HCT116 (cell line): Measurements from ENCODE around the gene CYP3A4. TPM values are rescaled to one million over a fixed set of nuclear protein-coding genes. Genes with fewer than 3 reads are reported as not detected.

Experiments used
- ATAC-seq: fragments of 200-7000 bp; cut with Tn5 transposase; 2 replicates; pipeline ENCODE4 v1.9.1; 2020; ENCODE audit warnings: mild to moderate bottlenecking, moderate library complexity
- Bru-seq: library from RNA; stranded (reverse); fragments of 400-500 nt; gene quantifications from one replicate; lab custom pipeline; 2021; lab: Mats Ljungman, UMichigan
- BruChase-seq, 2 experiments: library from RNA; stranded (reverse); fragments of 400-500 nt; gene quantifications; one replicate each; lab custom pipeline; 2021; lab: Mats Ljungman, UMichigan
- BruUV-seq: library from RNA; stranded (reverse); fragments of 400-500 nt; replicated peaks from 2 replicates; lab custom pipeline; 2021; lab: Mats Ljungman, UMichigan
- CTCF ChIA-PET: fragments of 300-600 bp; sonication (Branson Sonifier 250); formaldehyde crosslinking; loops from one replicate; lab custom pipeline; 2021; ENCODE audit warnings: antibody characterized with exemption; lab: Charles Lee
- POLR2A ChIA-PET: fragments of 300-600, 350-600 bp; sonication (Branson Sonifier 250); formaldehyde crosslinking; loops from one replicate; lab custom pipeline; 2021; ENCODE audit warnings: antibody characterized with exemption; lab: Charles Lee
- RAD21 ChIA-PET, 2 experiments: fragments of 300-600 bp; sonication (Branson Sonifier 250); formaldehyde crosslinking; loops; one replicate each; lab custom pipeline; 2023; ENCODE audit warnings: low total read pairs in 2 of 2; ENCODE audit not compliant: uncharacterized antibody in 2 of 2, unreplicated experiment in 2 of 2, low non-redundant PET in 1 of 2; lab: Charles Lee
- DNase-seq: peaks from one replicate; pipeline ENCODE4 v3.0.0-alpha.2; 2010; ENCODE audit warnings: low read depth, low spot score
- H2AFZ ChIP-seq: fragments of 200-600 bp; shearing (Covaris generic), sonication (generic); 2 replicates; pipeline ENCODE4 v1.6.1; 2017; ENCODE audit warnings: low read depth, mixed run types, mixed read lengths, antibody characterized with exemption, low read length; ENCODE audit not compliant: poor library complexity, severe bottlenecking
- H3K27ac ChIP-seq: 2 replicates; pipeline ENCODE4 v1.5.1; 2012; ENCODE audit warnings: low read depth, low read length
- H3K27me3 ChIP-seq: fragments of 200-600 bp; sonication (generic); 2 replicates; pipeline ENCODE4 v1.6.1; 2016; ENCODE audit warnings: mixed run types, low read length, mixed read lengths; ENCODE audit not compliant: insufficient read depth
- H3K36me3 ChIP-seq, 2 experiments: fragments of 200-500 bp in 1 of 2; fragments of 200-600 bp in 1 of 2; sonication (Bioruptor generic) in 1 of 2; sonication (generic) in 1 of 2; 2 replicates each; pipeline versions ENCODE4 v1.5.1 to v1.6.1; 2014 to 2016; ENCODE audit warnings: low read length in 2 of 2, inconsistent platforms in 1 of 2, mixed read lengths in 1 of 2, mixed run types in 1 of 2; ENCODE audit not compliant: insufficient read depth in 2 of 2, control insufficient read depth in 1 of 2
- H3K4me1 ChIP-seq, 2 experiments: fragments of 200-600 bp in 1 of 2; sonication (generic) in 1 of 2; 2 replicates each; pipeline versions ENCODE4 v1.5.1 to v1.6.1; 2012 to 2017; ENCODE audit warnings: low read length in 2 of 2, inconsistent platforms in 1 of 2, mild to moderate bottlenecking in 1 of 2, mixed read lengths in 1 of 2, mixed run types in 1 of 2, moderate library complexity in 1 of 2; ENCODE audit not compliant: insufficient read depth in 2 of 2, control insufficient read depth in 1 of 2
- H3K4me2 ChIP-seq: fragments of 200-600 bp; sonication (generic); 2 replicates; pipeline ENCODE4 v1.6.1; 2017; ENCODE audit warnings: mixed run types, low read length, mixed read lengths
- H3K4me3 ChIP-seq, 2 experiments: fragments of 200-600 bp in 1 of 2; sonication (generic) in 1 of 2; replicated peaks in 1 of 2; 2 replicates each; pipeline ENCODE4 v1.5.1; 2011 to 2016; ENCODE audit warnings: low read length in 2 of 2, control low read depth in 1 of 2, low read depth in 1 of 2, mild to moderate bottlenecking in 1 of 2, mixed read lengths in 1 of 2, mixed run types in 1 of 2
- H3K79me2 ChIP-seq: fragments of 200-600 bp; sonication (generic); 2 replicates; pipeline ENCODE4 v1.6.1; 2017; ENCODE audit warnings: mild to moderate bottlenecking, mixed run types, low read length, moderate library complexity, mixed read lengths; ENCODE audit not compliant: insufficient read depth
- H3K9ac ChIP-seq: fragments of 200-600 bp; sonication (generic); 2 replicates; pipeline ENCODE4 v1.6.1; 2016; ENCODE audit warnings: low read length, mixed read lengths
- H3K9me2 ChIP-seq: fragments of 200-600 bp; sonication (generic), shearing (Covaris generic); 2 replicates; pipeline ENCODE4 v1.6.1; 2017; ENCODE audit warnings: mixed run types, mild to moderate bottlenecking, moderate library complexity; ENCODE audit not compliant: insufficient read depth
- H3K9me3 ChIP-seq, 2 experiments: fragments of 200-500 bp in 1 of 2; fragments of 200-600 bp in 1 of 2; sonication (Bioruptor generic) in 1 of 2; sonication (generic) in 1 of 2; 2 replicates each; pipeline ENCODE4 v1.6.1; 2014 to 2017; ENCODE audit warnings: low read length in 2 of 2, mixed read lengths in 2 of 2, inconsistent platforms in 1 of 2, low read depth in 1 of 2, mild to moderate bottlenecking in 1 of 2, mixed run types in 1 of 2, moderate library complexity in 1 of 2; ENCODE audit not compliant: control insufficient read depth in 1 of 2, insufficient read depth in 1 of 2
- H4K20me1 ChIP-seq: fragments of 200-600 bp; sonication (generic), shearing (Covaris generic); 2 replicates; pipeline ENCODE4 v1.6.1; 2017; ENCODE audit warnings: mixed run types, mild to moderate bottlenecking, moderate library complexity; ENCODE audit not compliant: insufficient read depth
- ATF3 ChIP-seq: IDR thresholded peaks from 2 replicates; pipeline ENCODE4 v1.6.1; 2012
- CBX3 ChIP-seq: IDR thresholded peaks from 2 replicates; pipeline ENCODE4 v1.6.1; 2012; ENCODE audit warnings: low read depth
- CTCF ChIP-seq, 3 experiments: fragments of 200-600 bp in 1 of 3; sonication (generic) in 1 of 3; IDR thresholded peaks in 2 of 3; conservative IDR thresholded peaks in 1 of 3; 2 replicates each; pipeline ENCODE4 v1.5.1; 2012 to 2017; ENCODE audit warnings: low read depth in 2 of 3, low read length in 2 of 3, antibody characterized with exemption in 1 of 3, borderline replicate concordance in 1 of 3, control low read depth in 1 of 3, mild to moderate bottlenecking in 1 of 3, mixed read lengths in 1 of 3, mixed run types in 1 of 3, moderate library complexity in 1 of 3; ENCODE audit not compliant: insufficient read depth in 1 of 3
- EZH2 ChIP-seq: fragments of 200-600 bp; sonication (generic); IDR thresholded peaks from 2 replicates; pipeline ENCODE4 v1.6.1; 2017; ENCODE audit warnings: antibody characterized with exemption, mixed run types
- EZH2phosphoT487 ChIP-seq: fragments of 200-600 bp; IDR thresholded peaks from 2 replicates; pipeline ENCODE4 v1.6.1; 2018; ENCODE audit warnings: antibody characterized with exemption, borderline replicate concordance
- FOSL1 ChIP-seq: IDR thresholded peaks from 2 replicates; pipeline ENCODE4 v1.6.1; 2012; ENCODE audit warnings: low read depth
- POLR2A ChIP-seq: IDR thresholded peaks from 2 replicates; pipeline ENCODE4 v1.7.0; 2011; ENCODE audit warnings: borderline replicate concordance; ENCODE audit not compliant: insufficient read depth, insufficient read length; ENCODE audit errors: extremely low read depth
- POLR2AphosphoS5 ChIP-seq: IDR thresholded peaks from 2 replicates; pipeline ENCODE4 v1.6.1; 2011; ENCODE audit warnings: mild to moderate bottlenecking, low read depth, low read length, moderate library complexity
- RAD21 ChIP-seq: IDR thresholded peaks from 2 replicates; pipeline ENCODE4 v1.6.1; 2012; ENCODE audit warnings: low read depth, mild to moderate bottlenecking
- SP1 ChIP-seq: IDR thresholded peaks from 2 replicates; pipeline ENCODE4 v1.6.1; 2012; ENCODE audit warnings: low read depth
- SRF ChIP-seq: IDR thresholded peaks from 2 replicates; pipeline ENCODE4 v1.6.1; 2012; ENCODE audit warnings: low read depth
- TCF7L2 ChIP-seq: IDR thresholded peaks from 2 replicates; pipeline ENCODE4 v1.7.0; 2011; ENCODE audit warnings: borderline replicate concordance, inconsistent platforms; ENCODE audit not compliant: insufficient read depth, insufficient read length; ENCODE audit errors: extremely low read depth
- YY1 ChIP-seq: IDR thresholded peaks from 2 replicates; pipeline ENCODE4 v1.6.1; 2011; ENCODE audit warnings: low read length, low read depth, moderate library complexity, mild to moderate bottlenecking; ENCODE audit not compliant: insufficient replicate concordance; ENCODE audit errors: extremely low read depth
- ZBTB33 ChIP-seq: IDR thresholded peaks from 2 replicates; pipeline ENCODE4 v1.6.1; 2011; ENCODE audit warnings: mild to moderate bottlenecking, low read length, moderate library complexity; ENCODE audit not compliant: insufficient replicate concordance; ENCODE audit errors: extremely low read depth
- intact Hi-C: fragments of 100-400 bp; cut with micrococcal nuclease; formaldehyde crosslinking; loops from 2 replicates; pipeline ENCODE4 v1.10.0; 2022
- long read RNA-seq: library from polyadenylated mRNA; unstranded; transcript quantifications from one replicate; pipeline ENCODE4 v2.0.0, GENCODE V29; 2021; ENCODE audit not compliant: unreplicated experiment
- polyA plus RNA-seq: library from polyadenylated mRNA; unstranded; fragments of >200 nt; gene quantifications from 2 replicates; pipeline ENCODE4 v1.2.1, GENCODE V29; 2012; ENCODE audit warnings: missing spikeins
- total RNA-seq: library from RNA; stranded (reverse); gene quantifications from one replicate; pipeline ENCODE4 v1.2.1, GENCODE V29; 2021; ENCODE audit not compliant: unreplicated experiment

The CYP3A4 gene
- total RNA-seq (0.25 TPM), Bru-seq, nascent RNA (not detected), BruChase-seq, experiment 1, labeled RNA remaining after a 6-hour chase (percentile 2 among the genes with signal in this experiment), BruChase-seq, experiment 2, labeled RNA remaining after a 2-hour chase (not detected)
- polyA plus RNA-seq, result not detected in 2 replicates
- long read RNA-seq, result 0 reads

GRCh38 chr7:99784007-99784406 lies at the start of gene CYP3A4:
CYP3A4 (minus strand) TSS chr7:99784184; CDS start chr7:99784081, 103 bp downstream.
- ChIA-PET CTCF (no interaction called here), POLR2A (no interaction called here), RAD21 (no interaction called here)
- no TSS peak for BruUV-seq
- Histone ChIP-seq H3K4me2 (no peak within 1 kb of the TSS), H3K4me3 (no peak within 1 kb of the TSS), H2AFZ (no peak within 1 kb of the TSS), H3K4me1 (no peaks in the 10 kb centered on the region), H3K79me2 (no peaks in the 10 kb centered on the region), H3K9me2 (no peaks in the 10 kb centered on the region), H3K27me3 (peaks cover 14% of the 10 kb centered on the region), H3K36me3 (no peaks in the 10 kb centered on the region), H4K20me1 (no peaks in the 10 kb centered on the region), H3K9me3 (no peaks in the 10 kb centered on the region), H3K9ac (no peak within 1 kb of the TSS), H3K27ac (no peak within 1 kb of the TSS)
- intact Hi-C loops, result no loop called here
- no peak for ATAC-seq
- TF ChIP-seq POLR2AphosphoS5, result no peak
- no peak for TF ChIP-seq SRF
- TF ChIP-seq YY1, result no peak
- TF ChIP-seq ATF3, result no peak
- no peak for TF ChIP-seq ZBTB33
- TF ChIP-seq POLR2A, result no peak
- no peak for TF ChIP-seq TCF7L2
- TF ChIP-seq FOSL1, result no peak
- TF ChIP-seq CBX3, result no peak
- no peak for TF ChIP-seq EZH2phosphoT487
- no peak for TF ChIP-seq EZH2
- TF ChIP-seq SP1, result no peak
- no peak for TF ChIP-seq CTCF (IDR thresholded peaks at IDR 0.05 in 2 of 3, conservative IDR thresholded peaks at IDR 0.05 in 1 of 3; ENCODE audit: borderline replicate concordance in 1 of 3, insufficient read depth in 1 of 3, low read depth in 2 of 3, low read length in 2 of 3)
- no peak for TF ChIP-seq RAD21
- no peak for DNase-seq
